CMK (cell line): Measurements from ENCODE around the gene SLFN12.
"Not testable (repeated sequence)": the region's sequence is repeated elsewhere in the genome, so short reads cannot be mapped to it uniquely, and the experiment has no call there.

Source experiments
- DNase-seq: peaks from one replicate; pipeline ENCODE4 v3.0.0-alpha.2; 2010; ENCODE audit warnings: low read depth

Gene SLFN12

GRCh38 chr17:35407531-35407930 is 24.8 kb downstream of the SLFN12 start:
- DNase-seq = no peak

DNA sequence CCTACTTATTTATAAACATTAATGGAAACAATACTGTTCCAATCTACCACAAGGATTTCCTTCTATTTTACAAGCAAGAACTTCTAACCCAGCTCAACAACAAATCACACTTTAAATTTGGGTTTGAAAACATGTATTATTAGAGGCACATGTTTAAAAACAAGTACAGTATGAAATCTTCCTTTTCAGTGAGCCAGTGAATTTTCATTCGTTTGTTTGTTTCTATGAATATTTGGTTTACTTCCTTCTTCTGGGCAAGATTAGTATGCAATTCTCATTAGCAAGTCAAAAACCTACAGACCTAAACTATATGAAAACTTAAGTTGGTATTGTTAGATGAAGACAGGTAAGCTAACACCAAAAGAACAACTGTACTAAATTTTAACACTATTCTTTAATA is 25.7 kb downstream of the SLFN12 start:
- DNase-seq = no peak

GRCh38 chr17:35404360-35404759 is 27.9 kb downstream of the SLFN12 start:
- DNase-seq = no peak

DNA sequence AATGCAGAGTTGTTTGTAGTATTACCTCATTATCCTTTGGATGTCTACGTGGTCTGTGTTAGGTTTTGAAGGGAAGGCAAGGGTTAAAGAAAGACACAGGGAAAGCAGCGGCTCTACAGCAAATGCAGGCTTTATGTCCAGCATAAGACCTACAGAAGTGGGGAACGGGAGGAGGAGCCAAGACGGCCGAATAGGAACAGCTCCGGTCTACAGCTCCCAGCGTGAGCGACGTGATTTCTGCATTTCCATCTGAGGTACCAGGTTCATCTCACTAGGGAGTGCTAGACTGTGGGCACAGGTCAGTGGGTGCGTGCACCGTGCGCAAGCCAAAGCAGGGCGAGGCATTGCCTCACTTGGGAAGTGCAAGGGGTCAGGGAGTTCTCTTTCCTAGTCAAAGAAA is 38.5 kb downstream of the SLFN12 start:
- not testable (repeated sequence) for DNase-seq

DNA sequence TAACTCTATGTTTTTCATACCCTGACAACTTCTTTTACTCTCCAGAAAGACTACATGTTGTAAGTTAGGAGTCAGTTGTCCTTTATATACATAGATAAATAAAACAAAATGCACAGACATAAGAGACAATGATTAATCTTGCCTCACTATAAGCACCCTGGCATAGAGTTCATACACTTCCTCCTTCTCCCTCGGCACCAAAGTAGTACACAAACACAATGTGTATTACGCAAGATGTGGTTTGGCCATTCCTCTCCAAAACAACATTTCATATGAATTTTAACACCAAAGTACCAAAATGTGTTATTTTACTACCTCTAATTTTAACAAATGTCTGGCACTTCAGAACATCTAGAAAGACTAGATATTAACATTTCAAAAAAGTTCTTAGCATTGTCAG is 41.6 kb downstream of the SLFN12 start:
- no peak for DNase-seq

GRCh38 chr17:35390156-35390555 is 42.1 kb downstream of the SLFN12 start:
- no peak for DNase-seq

DNA sequence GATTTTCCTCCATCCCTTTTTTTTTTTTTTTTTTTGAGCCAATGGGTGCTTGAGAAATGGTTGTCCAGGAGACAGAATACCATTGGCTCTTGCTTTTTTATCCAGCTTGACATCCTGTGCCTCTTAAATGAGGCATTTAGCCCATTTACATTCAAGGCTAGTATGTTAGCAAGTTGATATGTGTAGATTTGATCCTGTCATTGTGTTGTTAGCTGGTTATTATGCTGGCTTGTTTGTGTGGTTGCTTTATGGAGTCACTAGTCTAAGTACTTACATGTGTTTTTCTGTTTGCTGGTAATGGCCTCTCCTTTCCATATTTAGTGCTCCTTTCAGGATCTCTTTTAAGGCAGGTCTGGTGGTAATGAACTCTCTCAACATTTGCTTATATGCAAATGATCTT is 44.8 kb downstream of the SLFN12 start:
- DNase-seq = no peak

DNA sequence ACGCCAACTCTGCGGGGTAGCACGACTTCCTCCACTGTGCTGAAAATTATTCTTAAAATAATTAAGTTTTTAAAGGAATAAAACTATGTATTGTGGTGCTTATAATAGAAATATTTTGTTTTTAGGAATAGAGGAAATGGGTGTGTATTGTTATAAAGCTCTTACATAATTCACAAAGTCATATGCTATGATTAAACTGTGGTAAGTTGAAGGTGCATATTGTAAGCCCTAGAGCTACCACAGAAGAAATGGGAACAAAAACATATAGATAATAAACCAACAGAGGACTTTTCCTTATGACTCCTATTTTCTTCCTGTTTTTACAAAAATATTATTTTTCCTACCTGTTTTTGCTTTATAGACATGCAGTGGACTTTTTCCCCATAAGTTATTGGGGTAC is 54.6 kb downstream of the SLFN12 start:
- DNase-seq = no peak

DNA sequence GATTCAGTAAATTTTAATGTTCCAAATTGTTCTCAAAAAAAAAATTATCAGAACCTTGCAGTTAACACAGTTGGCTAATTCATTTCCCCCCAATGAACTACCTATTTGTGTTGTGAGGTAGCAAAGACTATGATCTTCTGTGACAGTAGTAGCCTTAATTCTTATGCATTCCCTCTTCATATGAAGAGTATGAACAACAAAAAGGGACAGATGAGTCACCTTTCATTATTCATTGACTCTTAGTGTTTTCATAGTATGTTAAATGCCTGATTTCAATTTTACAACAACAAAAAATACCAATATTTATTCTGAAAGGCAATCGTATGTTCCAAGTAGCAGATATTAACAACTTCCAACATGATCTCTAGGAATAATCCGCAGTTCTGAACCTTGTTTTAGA is 55.2 kb downstream of the SLFN12 start:
- DNase-seq = no peak

DNA sequence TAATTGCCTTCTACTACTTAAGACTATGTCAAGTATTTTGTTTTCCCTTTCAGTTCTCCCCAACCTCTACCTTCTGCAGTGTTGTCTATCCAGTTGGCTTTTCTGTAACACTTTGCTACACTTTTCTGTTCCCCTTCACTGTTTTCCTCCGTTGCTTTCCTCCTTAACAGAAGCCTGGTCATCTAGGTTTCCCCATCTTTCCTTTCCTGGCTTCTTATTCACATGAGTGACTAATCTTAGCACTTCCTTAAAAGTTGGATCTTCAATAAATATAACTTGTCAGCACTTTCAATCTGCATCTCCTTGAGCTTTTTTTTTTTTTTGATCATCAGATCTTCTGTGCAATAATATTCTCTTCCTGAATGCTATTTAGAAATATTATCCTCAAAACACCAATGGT is 56.1 kb downstream of the SLFN12 start:
- DNase-seq = no peak

DNA sequence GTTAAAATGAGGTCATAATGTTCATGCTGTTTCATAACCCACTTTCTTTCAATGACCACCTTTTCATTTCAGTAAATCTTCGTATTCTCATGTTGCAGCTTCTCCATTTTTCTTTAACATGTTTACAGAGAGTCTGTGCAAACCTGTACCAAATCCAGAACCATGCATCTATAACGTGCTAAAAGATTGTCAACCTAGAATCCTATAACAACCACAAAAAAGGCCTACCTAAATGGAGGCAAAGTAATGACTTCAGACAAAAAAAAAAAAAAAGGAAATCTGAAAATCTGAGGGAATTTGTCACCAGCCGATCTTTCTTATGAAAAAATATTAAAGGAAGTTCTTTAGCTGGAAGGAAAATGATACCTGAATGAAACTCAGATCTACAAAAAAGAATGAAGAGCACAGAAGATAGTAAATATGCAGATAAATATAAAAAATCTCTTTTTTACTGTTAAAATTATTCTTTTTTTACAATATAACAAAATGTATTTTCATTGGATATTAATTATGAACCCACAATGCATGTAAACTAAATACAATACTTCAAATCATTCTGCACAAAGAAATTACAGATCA is 57.4 kb downstream of the SLFN12 start:
- no peak for DNase-seq

GRCh38 chr17:35373984-35374765 is 58.1 kb downstream of the SLFN12 start:
- DNase-seq = no peak

DNA sequence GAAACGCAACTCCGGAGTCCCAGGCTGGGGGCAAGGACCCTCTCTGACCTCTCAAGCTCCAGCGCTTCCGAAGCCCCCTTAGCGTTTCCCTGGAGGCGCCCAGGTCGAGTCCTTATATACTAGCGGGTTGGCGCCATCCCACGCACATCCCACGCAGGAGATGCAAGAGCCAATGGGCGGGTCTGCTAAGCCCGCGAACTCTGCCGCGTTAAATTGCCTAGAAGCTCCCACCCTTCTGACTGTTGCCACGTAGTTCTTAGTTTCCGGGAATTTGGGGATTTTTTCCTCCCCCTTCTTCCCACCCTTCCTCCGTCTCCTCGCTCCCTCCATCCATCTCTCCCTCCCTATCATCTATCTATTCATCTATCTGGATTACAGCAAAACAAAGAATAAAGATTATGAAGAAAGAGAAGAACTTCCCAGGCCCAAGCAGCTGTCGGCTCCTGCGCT is 58.7 kb downstream of the SLFN12 start, which contains the start of gene SLFN11:
Gene SLFN11 (minus strand): TSS at position 88 of the 450 bp plus-strand sequence. CDS start 9,814 bp downstream, outside the sequence.
- DNase-seq = peak; percentile 73

DNA sequence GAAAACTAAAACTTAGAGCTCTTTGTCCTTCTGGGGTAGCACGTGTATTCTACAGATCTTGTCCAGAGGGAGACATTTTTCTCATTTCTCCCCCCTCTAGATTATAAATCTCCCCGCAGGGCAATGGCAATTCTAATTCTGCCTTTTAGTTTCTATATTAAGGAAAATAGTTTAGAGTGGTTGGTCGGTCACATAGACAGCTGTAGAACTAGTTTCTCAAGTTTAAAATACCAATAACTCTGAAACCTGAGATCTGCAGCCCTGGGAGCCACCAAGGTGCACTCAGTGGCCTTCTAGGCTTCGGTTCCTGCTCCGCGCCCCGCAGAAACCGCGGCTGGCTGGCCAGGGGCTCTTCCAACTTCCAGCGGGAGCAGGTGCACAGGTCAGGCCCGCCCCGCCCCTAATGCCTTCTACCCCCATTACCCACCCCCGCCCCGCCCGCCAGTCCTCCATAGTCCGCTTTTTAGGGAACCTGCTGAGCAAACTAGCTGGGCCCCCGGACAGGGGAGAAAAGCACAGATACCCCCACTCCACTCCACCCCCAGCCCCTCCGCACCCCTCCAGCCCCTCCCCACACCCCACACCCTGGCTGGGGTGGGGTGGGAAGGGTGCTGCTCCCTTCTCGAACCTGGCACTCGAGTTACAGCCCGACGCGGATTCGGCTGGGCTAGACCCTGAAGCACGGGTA is 59.3 kb downstream of the SLFN12 start:
- no peak for DNase-seq

DNA sequence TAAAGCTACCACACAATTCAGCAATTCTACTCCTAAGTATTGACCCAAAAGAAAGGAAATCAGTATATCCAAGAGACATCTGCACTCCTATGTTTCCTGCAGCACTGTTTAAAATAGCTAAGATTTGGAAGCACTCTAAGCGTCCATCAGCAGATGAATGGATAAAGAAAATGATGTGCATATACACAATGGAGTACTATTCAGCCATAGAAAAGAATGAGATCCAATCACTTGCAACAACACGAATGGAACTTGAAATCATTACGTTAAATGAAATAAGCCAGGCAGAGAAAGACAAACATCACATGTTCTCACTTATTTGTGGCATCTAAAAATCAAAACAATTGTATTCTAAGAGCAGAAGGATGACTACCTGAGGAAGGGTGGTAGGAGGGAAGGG is 60.4 kb downstream of the SLFN12 start:
- no peak for DNase-seq

DNA sequence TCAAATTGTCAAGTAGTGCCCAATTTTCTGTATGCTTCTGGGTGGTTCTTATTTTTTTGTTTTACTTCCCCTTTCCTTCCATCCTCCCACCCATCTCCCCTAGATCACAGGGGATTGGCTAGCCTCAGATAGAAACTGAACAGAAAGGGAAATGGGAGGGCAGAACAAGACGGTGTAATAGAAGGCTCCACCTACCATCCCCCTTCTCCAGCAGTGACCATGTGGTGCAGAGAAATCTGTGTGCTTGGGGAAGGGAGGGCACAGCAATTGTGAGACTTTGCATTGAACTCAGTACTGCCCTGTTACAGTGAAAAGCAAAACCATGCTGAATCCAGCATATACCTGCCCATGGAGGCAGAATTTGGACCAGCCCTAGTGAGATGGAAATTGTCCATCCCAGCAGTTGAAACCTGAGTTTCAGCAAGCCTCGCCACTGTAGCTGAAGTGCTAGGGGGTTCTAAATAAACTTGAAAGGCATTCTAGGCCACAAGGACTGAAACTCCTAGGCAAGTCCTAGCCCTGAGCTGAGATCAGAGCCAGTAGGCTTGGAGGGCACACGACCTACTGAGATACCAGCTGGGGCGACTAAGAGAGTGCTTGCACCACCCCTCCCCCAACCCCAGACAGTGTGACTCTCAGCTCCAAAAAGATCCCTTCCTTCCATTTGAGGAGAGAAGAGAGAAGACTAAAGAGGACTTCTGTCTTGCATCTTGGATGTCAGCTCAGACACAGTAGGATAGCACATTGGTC is 64.0 kb downstream of the SLFN12 start:
- DNase-seq = peak; percentile 44

DNA sequence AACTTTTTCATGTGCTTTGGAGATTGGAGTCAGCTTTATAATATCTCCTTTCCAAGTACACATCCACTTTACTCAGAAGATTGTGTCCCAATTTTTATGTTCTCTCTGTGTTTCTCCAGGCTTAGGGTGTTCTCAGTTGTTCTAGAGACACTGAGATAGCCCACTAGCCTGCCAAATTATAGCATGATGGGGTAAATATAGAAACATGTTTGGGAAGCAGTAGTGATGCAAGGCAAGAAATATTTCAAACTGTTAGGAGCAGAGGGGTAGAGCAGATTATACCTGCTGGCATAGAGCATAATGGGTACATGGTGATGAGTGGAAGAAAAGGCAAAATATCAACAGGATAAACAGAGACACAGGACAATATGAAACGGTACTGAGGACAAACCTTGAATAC is 71.3 kb downstream of the SLFN12 start:
- DNase-seq = no peak
